PFSK-1 (cell line): ENCODE measurements around the gene IFI30.

ENCODE experiments used
- FOXP2 ChIP-seq: optimal IDR thresholded peaks from 2 replicates; pipeline ENCODE3; 2011; ENCODE audit warnings: borderline replicate concordance, control low read depth, inconsistent platforms; ENCODE audit not compliant: insufficient read depth; ENCODE audit errors: extremely low read length, extremely low read depth
- POLR2AphosphoS5 ChIP-seq: IDR thresholded peaks from 2 replicates; pipeline ENCODE4 v1.6.1; 2012; ENCODE audit warnings: low read depth, mild to moderate bottlenecking, control low read depth, low read length, moderate library complexity
- SIN3A ChIP-seq: IDR thresholded peaks from 2 replicates; pipeline ENCODE4 v1.6.1; 2012; ENCODE audit warnings: mild to moderate bottlenecking, low read length, moderate library complexity, borderline replicate concordance; ENCODE audit not compliant: insufficient read depth
- TAF1 ChIP-seq: IDR thresholded peaks from 2 replicates; pipeline ENCODE4 v1.6.1; 2012; ENCODE audit warnings: low read length, control low read depth, borderline replicate concordance; ENCODE audit not compliant: insufficient read depth
- TF ChIP-seq, protein P1 (sequence below), 2 experiments: IDR thresholded peaks; 2 replicates each; pipeline versions ENCODE4 v1.6.1 to v1.8.0; 2011 to 2012; ENCODE audit warnings: low read depth in 2 of 2, low read length in 2 of 2, control low read depth in 1 of 2, inconsistent platforms in 1 of 2, mild to moderate bottlenecking in 1 of 2, moderate library complexity in 1 of 2; ENCODE audit not compliant: insufficient read depth in 1 of 2

IFI30 gene

DNA sequence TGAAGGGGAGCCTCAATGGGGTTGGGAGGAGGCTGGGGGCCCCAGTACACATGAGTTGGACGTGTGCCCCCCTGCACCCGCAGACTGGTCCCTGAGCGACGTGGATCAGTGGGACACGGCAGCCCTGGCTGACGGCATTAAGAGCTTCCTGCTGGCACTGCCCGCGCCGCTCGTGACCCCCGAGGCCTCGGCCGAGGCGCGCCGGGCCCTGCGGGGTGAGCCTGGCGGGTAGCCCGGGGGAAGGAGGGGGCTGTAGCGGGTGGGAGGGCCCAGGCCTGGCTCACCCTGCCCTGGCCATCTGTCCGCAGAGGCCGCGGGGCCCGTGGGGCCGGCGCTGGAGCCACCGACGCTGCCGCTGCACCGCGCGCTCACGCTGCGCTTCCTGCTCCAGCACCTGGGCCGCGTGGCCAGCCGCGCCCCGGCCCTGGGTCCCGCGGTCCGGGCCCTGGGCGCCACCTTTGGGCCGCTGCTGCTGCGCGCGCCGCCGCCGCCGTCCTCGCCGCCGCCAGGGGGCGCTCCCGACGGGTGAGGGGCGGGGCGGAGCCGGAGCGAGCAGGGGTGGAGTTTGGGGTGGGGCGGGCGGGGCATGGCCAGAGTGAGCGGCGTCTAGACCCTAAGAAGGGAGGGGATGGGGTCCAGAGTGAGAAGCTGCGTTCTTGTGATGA, 12.5 kb upstream of the IFI30 start:
- TF ChIP-seq, protein P1, sequence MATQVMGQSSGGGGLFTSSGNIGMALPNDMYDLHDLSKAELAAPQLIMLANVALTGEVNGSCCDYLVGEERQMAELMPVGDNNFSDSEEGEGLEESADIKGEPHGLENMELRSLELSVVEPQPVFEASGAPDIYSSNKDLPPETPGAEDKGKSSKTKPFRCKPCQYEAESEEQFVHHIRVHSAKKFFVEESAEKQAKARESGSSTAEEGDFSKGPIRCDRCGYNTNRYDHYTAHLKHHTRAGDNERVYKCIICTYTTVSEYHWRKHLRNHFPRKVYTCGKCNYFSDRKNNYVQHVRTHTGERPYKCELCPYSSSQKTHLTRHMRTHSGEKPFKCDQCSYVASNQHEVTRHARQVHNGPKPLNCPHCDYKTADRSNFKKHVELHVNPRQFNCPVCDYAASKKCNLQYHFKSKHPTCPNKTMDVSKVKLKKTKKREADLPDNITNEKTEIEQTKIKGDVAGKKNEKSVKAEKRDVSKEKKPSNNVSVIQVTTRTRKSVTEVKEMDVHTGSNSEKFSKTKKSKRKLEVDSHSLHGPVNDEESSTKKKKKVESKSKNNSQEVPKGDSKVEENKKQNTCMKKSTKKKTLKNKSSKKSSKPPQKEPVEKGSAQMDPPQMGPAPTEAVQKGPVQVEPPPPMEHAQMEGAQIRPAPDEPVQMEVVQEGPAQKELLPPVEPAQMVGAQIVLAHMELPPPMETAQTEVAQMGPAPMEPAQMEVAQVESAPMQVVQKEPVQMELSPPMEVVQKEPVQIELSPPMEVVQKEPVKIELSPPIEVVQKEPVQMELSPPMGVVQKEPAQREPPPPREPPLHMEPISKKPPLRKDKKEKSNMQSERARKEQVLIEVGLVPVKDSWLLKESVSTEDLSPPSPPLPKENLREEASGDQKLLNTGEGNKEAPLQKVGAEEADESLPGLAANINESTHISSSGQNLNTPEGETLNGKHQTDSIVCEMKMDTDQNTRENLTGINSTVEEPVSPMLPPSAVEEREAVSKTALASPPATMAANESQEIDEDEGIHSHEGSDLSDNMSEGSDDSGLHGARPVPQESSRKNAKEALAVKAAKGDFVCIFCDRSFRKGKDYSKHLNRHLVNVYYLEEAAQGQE (IDR thresholded peaks at IDR 0.05; ENCODE audit: insufficient read depth in 1 of 2, low read depth in 2 of 2, low read length in 2 of 2): no peak
- TF ChIP-seq POLR2AphosphoS5 (no peak), SIN3A (no peak), FOXP2 (no peak), TAF1 (no peak)

DNA sequence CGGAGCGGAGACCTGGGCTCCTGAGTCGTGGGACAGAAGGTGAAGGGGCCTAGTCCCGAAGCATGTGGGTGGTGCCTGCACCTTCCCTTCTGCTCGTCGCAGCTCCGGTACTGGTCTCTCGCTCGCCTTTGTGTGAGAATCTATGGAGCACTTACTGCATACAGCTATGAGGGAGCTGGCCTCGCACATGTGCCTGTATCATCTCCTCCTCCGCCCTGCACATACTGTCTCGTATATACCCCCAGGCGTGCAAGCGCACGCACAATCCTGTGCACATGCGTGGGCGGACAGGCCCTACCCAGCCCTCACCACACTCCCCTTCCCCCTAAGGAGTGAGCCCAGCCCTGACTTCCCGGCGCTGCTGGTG, 12.0 kb upstream of the IFI30 start:
- TF ChIP-seq POLR2AphosphoS5: no peak
- TF ChIP-seq, protein P1 (IDR thresholded peaks at IDR 0.05; ENCODE audit: insufficient read depth in 1 of 2, low read depth in 2 of 2, low read length in 2 of 2): no peak
- TF ChIP-seq FOXP2: no peak
- TF ChIP-seq SIN3A: no peak
- TF ChIP-seq TAF1: no peak

DNA sequence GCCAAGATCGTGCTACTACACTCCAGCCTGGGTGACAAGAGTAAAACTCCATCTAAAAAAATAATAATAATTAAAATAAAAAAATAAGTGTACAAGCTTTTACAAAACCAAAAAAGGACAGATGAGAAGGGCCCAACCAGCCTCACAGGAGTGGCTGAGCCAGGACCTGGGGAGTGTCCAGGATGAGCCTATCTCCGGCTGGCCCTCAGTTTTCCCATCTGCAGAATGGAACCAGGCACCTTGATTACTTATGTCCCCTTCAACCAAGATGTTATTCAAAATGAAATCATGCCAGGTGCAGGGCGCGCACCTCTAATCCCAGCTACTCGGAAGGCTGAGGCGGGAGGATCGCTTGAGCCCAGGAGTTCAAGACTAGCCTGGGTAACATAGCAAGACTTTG, 9.5 kb upstream of the IFI30 start:
- TF ChIP-seq POLR2AphosphoS5 (no peak), SIN3A (no peak), FOXP2 (no peak), TAF1 (no peak)
- TF ChIP-seq, protein P1 (IDR thresholded peaks at IDR 0.05; ENCODE audit: insufficient read depth in 1 of 2, low read depth in 2 of 2, low read length in 2 of 2): no peak

DNA sequence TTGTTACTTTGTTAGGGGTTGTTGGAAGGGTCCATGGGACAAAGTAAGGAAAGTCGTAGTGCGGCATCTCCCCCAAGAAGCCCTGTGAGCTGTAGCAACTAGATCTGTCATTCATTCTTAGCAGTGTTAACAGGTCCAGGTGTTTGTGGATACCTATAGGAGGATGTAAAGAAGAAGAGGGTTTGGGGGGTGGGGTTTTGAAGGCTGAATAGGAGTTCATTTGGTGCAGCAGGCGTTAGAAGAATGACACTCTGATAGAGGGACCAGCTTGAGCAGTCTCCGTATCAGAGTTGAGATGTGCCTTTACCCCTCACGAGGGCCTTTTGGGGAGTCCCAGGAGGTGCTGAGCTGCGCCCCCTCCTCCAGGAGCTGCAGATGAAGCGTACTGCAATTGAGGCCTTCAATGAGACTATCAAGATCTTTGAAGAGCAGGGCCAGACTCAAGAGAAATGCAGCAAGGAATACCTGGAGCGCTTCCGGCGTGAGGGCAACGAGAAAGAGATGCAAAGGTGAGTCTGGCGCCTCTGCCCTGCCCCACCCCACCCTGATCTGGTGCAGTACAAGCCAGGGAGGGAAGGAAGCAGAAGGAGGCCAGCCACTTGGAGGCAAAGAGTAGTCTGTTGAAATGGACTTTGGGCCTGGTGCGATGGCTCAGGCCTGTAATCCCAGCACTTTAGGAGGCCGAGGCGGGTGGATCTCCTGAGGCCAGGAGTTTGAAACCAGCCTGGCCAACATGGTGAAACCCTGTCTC, 7.6 kb upstream of the IFI30 start:
- TF ChIP-seq FOXP2 (no peak), SIN3A (no peak), POLR2AphosphoS5 (no peak), TAF1 (no peak)
- TF ChIP-seq, protein P1 (IDR thresholded peaks at IDR 0.05; ENCODE audit: insufficient read depth in 1 of 2, low read depth in 2 of 2, low read length in 2 of 2): no peak
